Measurements from ENCODE around the gene ABCF2.

Gene ABCF2

GRCh38 chr7:151252561-151252835 lies 25.5 kb upstream of the ABCF2 start:
- DNase-seq = no peak

- DNase-seq = peak; percentile 60
These were observed 24.9 kb upstream of the ABCF2 start for GRCh38 chr7:151251689-151252560.

GRCh38 chr7:151251328-151251688 lies 24.3 kb upstream of the ABCF2 start:
- no peak for DNase-seq

- DNase-seq = no peak
These were observed 23.5 kb upstream of the ABCF2 start for GRCh38 chr7:151250181-151251132.

- DNase-seq = peak; percentile 11
These were observed 22.7 kb upstream of the ABCF2 start for GRCh38 chr7:151249732-151250072.

- DNase-seq = peak; percentile 44
These were observed 22.2 kb upstream of the ABCF2 start for GRCh38 chr7:151249034-151249731.

- peak; percentile 44 for DNase-seq
These were observed 21.5 kb upstream of the ABCF2 start, which contains the start of gene SMARCD3 for GRCh38 chr7:151248346-151249033. Gene SMARCD3 (minus strand): TSS chr7:151248694. CDS start chr7:151248562, 132 bp downstream.

GRCh38 chr7:151247611-151248345 lies 20.8 kb upstream of the ABCF2 start:
- DNase-seq = no peak

GRCh38 chr7:151246851-151247580 lies 20.0 kb upstream of the ABCF2 start:
- DNase-seq = no peak

- no peak for DNase-seq
These were observed 19.3 kb upstream of the ABCF2 start for GRCh38 chr7:151246102-151246850.

GRCh38 chr7:151245360-151246101 lies 18.5 kb upstream of the ABCF2 start:
- DNase-seq = peak; percentile 41

GRCh38 chr7:151244841-151245346 lies 17.9 kb upstream of the ABCF2 start:
- DNase-seq = no peak

- DNase-seq = peak; percentile 30
These were observed 17.3 kb upstream of the ABCF2 start for GRCh38 chr7:151244196-151244840.

- no peak for DNase-seq
These were observed 16.6 kb upstream of the ABCF2 start for GRCh38 chr7:151243408-151244195.

GRCh38 chr7:151243045-151243349 lies 16.0 kb upstream of the ABCF2 start:
- no peak for DNase-seq

GRCh38 chr7:151242159-151243044 lies 15.4 kb upstream of the ABCF2 start:
- DNase-seq = no peak

- DNase-seq = no peak
These were observed 14.7 kb upstream of the ABCF2 start for GRCh38 chr7:151241755-151242096.

All from NCI-H526 treated with DMSO at 0.1 percent for 48 hours (cell line).